Adipose tissue (tissue), 3 donors: ENCODE measurements around the gene POLA2. TPM values are rescaled to one million over a fixed set of nuclear protein-coding genes. Genes with fewer than 3 reads are reported as not detected.

Experiments
- polyA plus RNA-seq, 3 donors: library from polyadenylated mRNA; stranded (reverse); fragments of 200-250 nt; gene quantifications; one replicate each; pipeline ENCODE4 v1.2.3, GENCODE V29; 2013
- donor health status: healthy with polysubstance abuse.
- donor health status: Bipolar disorder and iron deficiency.
- donor health status: healthy.

The POLA2 gene
- polyA plus RNA-seq, 3 donors: 2.3 to 5.4 (median 3.0) TPM

Other genes starting within 250 kb of the POLA2 start
- gene ARL2, start 247.8 kb upstream of the POLA2 start, polyA plus RNA-seq: 100 to 1,000 TPM in 2 of 3 donors, 10 to 100 TPM in 1; 57.9 to 226 (median 169) TPM
- 10 to 100 TPM; 14.3 to 27.7 (median 25.3) TPM for gene SNX15, start 234.5 kb upstream of the POLA2 start, polyA plus RNA-seq
- gene SAC3D1, start 220.8 kb upstream of the POLA2 start, polyA plus RNA-seq: 10 to 100 TPM in 1 of 3 donors, 1 to 10 TPM in 2; 7.8 to 10.7 (median 7.9) TPM
- 10 to 100 TPM in 2 of 3 donors, 1 to 10 TPM in 1; 3.1 to 28.8 (median 12.0) TPM for gene NAALADL1, start 203.4 kb upstream of the POLA2 start, polyA plus RNA-seq
- 1 to 10 TPM in 1 of 3 donors, under 1 TPM in 2; 0.39 to 1.3 (median 0.52) TPM for gene CDCA5, start 177.9 kb upstream of the POLA2 start, polyA plus RNA-seq
- gene ZFPL1, start 177.7 kb upstream of the POLA2 start, polyA plus RNA-seq: 10 to 100 TPM; 29.7 to 40.9 (median 35.5) TPM
- gene VPS51, start 165.7 kb upstream of the POLA2 start, polyA plus RNA-seq: 100 to 1,000 TPM; 109 to 192 (median 128) TPM
- 100 to 1,000 TPM in 1 of 3 donors, 10 to 100 TPM in 2; 25.3 to 151 (median 78.4) TPM for gene TM7SF2, start 150.1 kb upstream of the POLA2 start, polyA plus RNA-seq
- 10 to 100 TPM in 2 of 3 donors, 1 to 10 TPM in 1; 5.1 to 15.1 (median 12.3) TPM for gene ZNHIT2, start 144.3 kb upstream of the POLA2 start, polyA plus RNA-seq
- 1,000 to 10,000 TPM in 1 of 3 donors, 100 to 1,000 TPM in 2; 732 to 1,153 (median 967) TPM for gene FAU, start 139.8 kb upstream of the POLA2 start, polyA plus RNA-seq
- 10 to 100 TPM; 22.3 to 32.5 (median 30.9) TPM for gene MRPL49, start 139.6 kb upstream of the POLA2 start, polyA plus RNA-seq
- gene SYVN1, start 127.4 kb upstream of the POLA2 start, polyA plus RNA-seq: 10 to 100 TPM; 17.0 to 43.7 (median 31.3) TPM
- not detected for gene SPDYC, start 91.7 kb upstream of the POLA2 start, polyA plus RNA-seq
- gene CAPN1, start 80.0 kb upstream of the POLA2 start, polyA plus RNA-seq: 10 to 100 TPM; 54.6 to 82.1 (median 75.0) TPM
- gene CDC42EP2, start 52.9 kb downstream of the POLA2 start, polyA plus RNA-seq: 10 to 100 TPM in 2 of 3 donors, 1 to 10 TPM in 1; 5.4 to 82.5 (median 50.2) TPM
- 10 to 100 TPM; 15.7 to 25.3 (median 20.2) TPM for gene DPF2, start 71.9 kb downstream of the POLA2 start, polyA plus RNA-seq
- gene TIGD3, start 92.8 kb downstream of the POLA2 start, polyA plus RNA-seq: under 1 TPM; 0.04 to 0.45 (median 0.08) TPM
- gene SLC25A45, start 120.7 kb downstream of the POLA2 start, polyA plus RNA-seq: 10 to 100 TPM in 1 of 3 donors, 1 to 10 TPM in 2; 7.2 to 18.5 (median 8.2) TPM
- 10 to 100 TPM; 16.5 to 30.6 (median 17.3) TPM for gene FRMD8, start 124.7 kb downstream of the POLA2 start, polyA plus RNA-seq
- gene NEAT1, start 160.8 kb downstream of the POLA2 start, polyA plus RNA-seq: 1,000 to 10,000 TPM in 1 of 3 donors, 100 to 1,000 TPM in 2; 598 to 1,041 (median 691) TPM
- 1,000 to 10,000 TPM in 1 of 3 donors, 100 to 1,000 TPM in 1, 10 to 100 TPM in 1; 88.8 to 1,293 (median 187) TPM for gene MALAT1, start 237.1 kb downstream of the POLA2 start, polyA plus RNA-seq